ENCODE data around the gene ZFPM1. TPM values are rescaled to one million over a fixed set of nuclear protein-coding genes. Genes with fewer than 3 reads are reported as not detected.

ZFPM1 gene
- total RNA-seq, 2 experiments from 2014 or later: 15.8 to 19.3 TPM

DNA sequence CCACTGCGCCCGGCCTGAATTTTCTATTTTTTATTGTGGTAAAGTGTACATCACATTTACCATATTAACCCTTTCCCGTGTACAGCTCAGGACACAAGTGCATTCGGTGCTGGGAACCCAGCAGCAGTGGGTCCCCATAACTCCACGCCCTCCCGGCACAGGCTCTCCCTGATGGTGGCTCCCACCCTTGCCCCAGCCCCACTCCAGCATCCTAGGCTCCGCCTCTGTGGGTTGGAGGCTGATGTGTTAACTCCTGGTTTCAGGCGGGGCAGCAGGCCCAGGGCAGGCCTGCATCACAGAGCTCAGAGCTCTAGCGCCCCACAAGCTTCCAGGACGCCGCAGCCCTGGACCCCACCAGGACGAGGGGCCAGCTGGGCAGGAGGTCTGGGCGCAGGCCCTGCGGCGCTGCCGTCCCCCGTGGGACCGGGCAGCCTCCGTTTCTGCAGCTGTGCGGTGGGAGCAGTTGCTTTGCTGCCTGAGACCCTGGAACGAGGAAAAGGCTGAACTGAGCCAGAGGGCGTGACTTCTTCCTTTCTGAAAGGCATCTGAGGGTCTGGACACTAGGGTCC, 19.6 kb downstream of the ZFPM1 start:
- no peak for ATAC-seq
- H3K4me3 Mint-ChIP-seq: no peak overlapping the region
- no peaks in the 10 kb centered on the region for H3K9me3 Mint-ChIP-seq (ENCODE audit: insufficient read depth)
- H3K36me3 Mint-ChIP-seq (ENCODE audit: low read depth): no peaks in the 10 kb centered on the region
- no peak for DNase-seq
- peaks cover 51% of the 10 kb centered on the region for H3K4me1 Mint-ChIP-seq (ENCODE audit: low read depth)
- no peak overlapping the region for H3K27ac Mint-ChIP-seq
- ChIA-PET CTCF (interaction anchor here (1.0 kb wide), 1 partner anchor 29 kb away, joined by 3 read pairs; no protein-coding TSS in a partner anchor), POLR2A (no interaction called here)
- no peaks in the 10 kb centered on the region for H3K27me3 Mint-ChIP-seq (ENCODE audit: low read depth)

DNA sequence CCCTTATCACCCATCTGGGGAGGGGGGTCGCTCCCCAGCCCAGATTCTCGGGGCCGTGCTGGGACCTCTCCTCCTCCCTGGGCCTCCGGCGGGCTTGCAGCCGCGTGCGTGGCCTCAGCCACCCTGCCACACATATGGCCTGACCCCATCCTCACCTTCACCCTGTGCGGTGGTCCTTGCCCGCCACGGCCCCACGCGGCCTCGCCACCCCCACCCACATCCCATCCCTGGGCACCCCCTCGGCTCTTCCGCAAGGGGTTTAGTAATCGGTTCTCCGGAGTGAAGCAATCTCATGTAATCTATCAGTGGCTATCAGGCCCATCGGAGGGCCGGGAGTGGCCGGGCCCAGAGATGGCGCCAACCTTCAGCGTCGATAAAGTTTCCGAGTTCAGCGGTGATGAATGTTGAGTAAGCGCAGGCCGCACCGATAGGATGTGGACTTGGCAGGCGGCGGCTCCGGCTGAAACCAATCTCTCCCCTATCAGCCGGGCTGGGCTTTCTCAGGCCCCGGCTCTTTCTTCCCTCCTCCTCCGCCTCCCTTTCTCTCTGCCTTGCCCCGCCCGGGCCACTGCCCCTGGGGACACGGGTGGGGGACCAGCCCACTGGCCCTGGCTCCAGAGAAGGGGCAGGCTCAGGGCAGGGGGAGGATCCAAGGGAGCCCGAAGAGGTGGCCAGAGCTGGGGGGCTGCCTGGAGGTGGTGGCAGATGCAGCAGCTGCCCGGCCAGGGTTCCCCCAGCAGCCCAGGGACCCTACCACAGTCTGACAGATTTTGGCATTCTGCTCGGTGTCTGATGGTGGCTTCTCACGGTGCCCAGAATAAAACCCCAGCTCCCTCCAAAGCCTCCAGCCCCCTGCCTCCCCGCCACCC, 20.8 kb downstream of the ZFPM1 start:
- POLR2A ChIA-PET: no interaction called here
- H3K36me3 Mint-ChIP-seq (ENCODE audit: low read depth): no peaks in the 10 kb centered on the region

GRCh38 chr16:88475037-88475436, 22.0 kb downstream of the ZFPM1 start:
- no peak overlapping the region for H3K27ac Mint-ChIP-seq
- no peaks in the 10 kb centered on the region for H3K9me3 Mint-ChIP-seq (ENCODE audit: insufficient read depth)
- DNase-seq (no peak), ATAC-seq (no peak)
- H3K36me3 Mint-ChIP-seq (ENCODE audit: low read depth): no peaks in the 10 kb centered on the region
- no peaks in the 10 kb centered on the region for H3K27me3 Mint-ChIP-seq (ENCODE audit: low read depth)
- no peak overlapping the region for H3K4me3 Mint-ChIP-seq
- ChIA-PET POLR2A (no interaction called here), CTCF (no interaction called here)
- H3K4me1 Mint-ChIP-seq (ENCODE audit: low read depth): peaks cover 49% of the 10 kb centered on the region

More for the DNA sequence above, 20.8 kb downstream of the ZFPM1 start:
- H3K9me3 Mint-ChIP-seq (ENCODE audit: insufficient read depth): no peaks in the 10 kb centered on the region
- no peaks in the 10 kb centered on the region for H3K27me3 Mint-ChIP-seq (ENCODE audit: low read depth)
- DNase-seq: no peak
- H3K27ac Mint-ChIP-seq: no peak overlapping the region
- H3K4me1 Mint-ChIP-seq (ENCODE audit: low read depth): peaks cover 54% of the 10 kb centered on the region
- no peak for ATAC-seq
- CTCF ChIA-PET: no interaction called here
- H3K4me3 Mint-ChIP-seq: no peak overlapping the region

DNA sequence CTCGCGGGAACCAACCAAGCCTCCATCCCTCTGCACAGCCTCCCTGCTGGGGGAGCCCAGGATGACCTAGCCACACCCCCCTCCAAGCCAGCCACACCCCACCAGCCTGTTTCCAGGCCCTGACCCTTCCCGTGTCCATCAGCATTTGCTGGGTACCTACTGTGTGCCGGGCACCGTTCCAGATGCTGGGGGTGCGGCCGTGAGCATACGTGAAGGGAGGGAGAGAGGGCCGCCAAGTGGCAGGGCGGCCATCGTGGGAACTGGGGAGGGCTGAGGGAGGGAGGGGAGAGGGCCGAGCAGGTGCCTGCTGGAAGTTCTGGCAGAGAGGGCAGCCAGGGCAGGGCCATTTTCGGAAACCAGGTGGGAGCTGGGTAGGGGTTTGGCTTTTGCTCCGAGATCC, 23.1 kb downstream of the ZFPM1 start:
- Mint-ChIP-seq H3K27me3 (ENCODE audit: low read depth) (no peaks in the 10 kb centered on the region), H3K27ac (no peak overlapping the region), H3K4me3 (no peak overlapping the region), H3K9me3 (ENCODE audit: insufficient read depth) (no peaks in the 10 kb centered on the region), H3K4me1 (ENCODE audit: low read depth) (peaks cover 43% of the 10 kb centered on the region), H3K36me3 (ENCODE audit: low read depth) (no peaks in the 10 kb centered on the region)
- no peak for DNase-seq
- ChIA-PET CTCF (no interaction called here), POLR2A (no interaction called here)
- no peak for ATAC-seq

- ATAC-seq (no peak), DNase-seq (no peak)
- H3K36me3 Mint-ChIP-seq (ENCODE audit: low read depth): no peaks in the 10 kb centered on the region
- no peak overlapping the region for H3K27ac Mint-ChIP-seq
- H3K9me3 Mint-ChIP-seq (ENCODE audit: insufficient read depth): no peaks in the 10 kb centered on the region
- no peak overlapping the region for H3K4me3 Mint-ChIP-seq
- ChIA-PET POLR2A (no interaction called here), CTCF (no interaction called here)
- H3K27me3 Mint-ChIP-seq (ENCODE audit: low read depth): no peaks in the 10 kb centered on the region
- H3K4me1 Mint-ChIP-seq (ENCODE audit: low read depth): peaks cover 38% of the 10 kb centered on the region
Observed at GRCh38 chr16:88476817-88477397, 23.8 kb downstream of the ZFPM1 start.

DNA sequence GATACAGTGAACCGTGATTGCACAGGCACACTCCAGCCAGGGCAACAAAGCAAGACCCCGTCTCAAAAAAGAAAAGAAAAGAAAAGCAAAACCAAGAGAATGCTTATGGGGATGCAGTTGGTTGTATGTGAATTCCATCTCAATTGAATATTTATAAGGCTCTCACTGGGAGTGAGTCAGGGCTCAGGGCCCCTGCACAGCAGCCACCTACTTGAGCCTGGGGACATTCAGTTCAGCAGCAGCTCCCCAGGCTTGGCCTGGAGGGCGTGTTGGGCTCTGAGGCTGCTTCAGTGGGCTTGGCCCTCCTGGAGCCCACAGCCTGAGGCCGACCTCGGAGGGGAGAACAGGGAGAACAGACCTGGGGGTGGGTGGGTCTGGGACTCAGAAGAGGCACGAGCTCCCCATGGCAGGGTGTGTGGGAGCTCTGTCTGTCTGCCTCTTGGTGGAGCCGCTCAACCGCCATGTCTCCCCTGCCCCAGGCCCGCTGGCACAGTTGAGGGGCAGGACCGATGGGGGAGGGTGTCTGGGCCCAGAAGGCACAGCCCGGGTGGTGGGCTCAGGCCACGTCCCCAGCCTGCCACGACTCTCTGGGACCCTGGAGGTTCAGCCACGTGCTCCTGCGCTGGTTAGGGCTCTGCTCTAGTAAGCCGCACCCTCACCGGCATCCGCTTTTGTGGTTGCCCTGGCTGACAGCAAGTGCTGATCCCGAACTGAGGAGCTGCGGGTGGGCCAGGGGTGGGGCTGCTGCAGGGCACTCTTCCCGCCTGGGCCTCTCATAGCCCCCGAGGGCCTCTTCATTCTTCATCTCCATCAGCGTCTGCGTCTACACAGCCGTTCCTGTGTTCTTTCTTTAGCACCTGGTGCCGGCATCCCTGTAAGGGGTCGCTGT, 24.8 kb downstream of the ZFPM1 start:
- CTCF ChIA-PET: no interaction called here
- POLR2A ChIA-PET: no interaction called here
- Mint-ChIP-seq H3K27me3 (ENCODE audit: low read depth) (no peaks in the 10 kb centered on the region), H3K9me3 (ENCODE audit: insufficient read depth) (no peaks in the 10 kb centered on the region), H3K27ac (peak overlapping the region; percentile 70), H3K4me3 (no peak overlapping the region), H3K4me1 (ENCODE audit: low read depth) (peaks cover 34% of the 10 kb centered on the region), H3K36me3 (ENCODE audit: low read depth) (no peaks in the 10 kb centered on the region)
- DNase-seq: peak; percentile 74
- peak; percentile 62 for ATAC-seq

DNA sequence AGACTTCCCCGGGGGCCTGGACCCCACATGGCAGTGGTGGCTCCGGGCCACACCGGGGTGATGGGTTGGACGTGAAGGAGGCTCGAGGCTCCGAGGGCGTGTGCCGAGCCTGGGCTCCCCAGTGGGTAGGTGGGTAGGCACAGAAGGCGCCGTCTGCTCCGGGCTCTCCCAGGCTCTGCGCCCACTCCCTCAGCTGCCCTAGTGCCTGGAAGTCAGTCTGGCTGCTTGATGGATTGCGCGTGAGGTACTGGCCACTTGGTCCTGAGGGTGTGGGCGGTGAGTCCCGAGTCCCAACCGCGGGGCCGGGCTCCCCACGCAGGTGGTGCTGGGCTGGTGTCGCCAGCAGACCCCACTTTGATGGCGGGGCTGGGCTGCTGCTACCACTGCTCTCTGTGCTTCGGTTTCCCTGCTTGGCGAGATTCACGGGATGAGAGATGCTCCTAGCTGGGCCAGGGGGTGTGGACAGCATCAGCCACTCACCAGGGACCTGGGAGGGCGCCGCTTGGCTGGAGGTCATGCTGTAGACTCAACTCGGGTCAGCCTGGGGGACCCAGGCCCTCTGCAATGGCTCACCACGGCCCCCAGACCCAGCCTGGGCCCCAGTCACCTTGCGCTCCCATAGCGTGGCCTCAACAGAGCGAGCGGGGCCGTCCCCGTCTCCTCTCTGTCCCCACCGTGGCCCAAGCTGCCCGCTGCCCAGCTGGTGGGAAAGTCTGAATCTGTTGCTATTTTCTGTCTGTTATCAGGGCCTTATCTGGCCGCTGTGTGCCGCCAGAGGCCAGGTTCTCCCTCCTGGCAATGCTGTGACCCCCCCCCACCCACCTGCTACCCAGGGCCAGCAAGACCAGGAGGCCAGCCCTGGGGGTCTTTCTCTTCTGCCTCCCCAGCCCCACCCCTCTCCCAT, 26.1 kb downstream of the ZFPM1 start:
- no peak for DNase-seq
- H3K4me3 Mint-ChIP-seq: no peak overlapping the region

DNA sequence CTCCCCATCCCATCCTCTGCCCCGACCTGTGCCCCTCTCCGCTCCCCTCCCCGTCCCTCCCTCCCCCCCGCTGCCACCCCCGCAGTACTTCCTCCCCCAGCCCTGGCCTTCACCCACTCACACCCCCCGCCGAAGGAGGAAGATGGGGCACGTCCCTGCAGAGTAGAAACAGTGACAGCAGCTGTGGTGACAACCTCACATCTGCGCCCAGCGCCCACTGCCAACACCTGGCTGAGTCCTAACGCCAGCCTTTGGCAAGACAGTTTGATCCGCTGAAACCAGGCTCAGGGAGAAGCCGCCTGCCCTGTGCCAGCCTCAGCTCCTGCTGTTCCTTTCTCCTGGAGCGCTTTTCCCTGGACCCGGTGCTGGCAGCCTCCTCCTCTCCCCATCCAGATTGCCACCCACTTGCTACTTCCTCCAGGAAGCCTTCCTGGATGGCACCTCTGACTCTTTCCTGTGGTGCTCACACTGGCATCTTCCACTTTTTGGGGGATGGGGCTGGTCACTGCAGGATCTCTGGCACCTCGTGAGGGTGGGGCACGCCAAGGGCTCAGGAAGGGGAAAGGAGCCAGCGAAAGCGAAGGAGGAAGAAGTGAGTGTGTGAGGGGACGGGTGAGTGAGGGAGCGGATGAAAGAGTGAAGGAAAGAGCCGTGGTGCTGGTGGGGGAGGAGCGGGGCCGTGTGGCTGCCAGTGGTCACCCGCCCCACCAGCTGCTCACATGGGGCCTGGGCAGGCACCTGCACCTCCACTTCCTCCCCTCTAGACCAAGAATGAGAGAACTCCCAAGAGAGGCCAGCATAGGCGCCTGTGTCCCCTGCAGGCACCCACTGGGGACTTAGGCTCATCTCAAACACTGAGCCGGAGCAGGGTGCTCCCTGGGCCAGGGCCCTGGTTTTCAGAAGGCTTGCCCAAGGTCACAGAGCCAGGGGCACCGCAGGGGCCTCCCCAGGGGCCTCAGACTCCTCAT, 27.0 kb downstream of the ZFPM1 start:
- POLR2A ChIA-PET: no interaction called here
- H3K27ac Mint-ChIP-seq: peak overlapping the region; percentile 21
- H3K4me3 Mint-ChIP-seq: no peak overlapping the region
- CTCF ChIA-PET: no interaction called here
- H3K27me3 Mint-ChIP-seq (ENCODE audit: low read depth): no peaks in the 10 kb centered on the region
- DNase-seq (peak; percentile 37), ATAC-seq (no peak)
- peaks cover 34% of the 10 kb centered on the region for H3K4me1 Mint-ChIP-seq (ENCODE audit: low read depth)
- no peaks in the 10 kb centered on the region for H3K9me3 Mint-ChIP-seq (ENCODE audit: insufficient read depth)
- no peaks in the 10 kb centered on the region for H3K36me3 Mint-ChIP-seq (ENCODE audit: low read depth)

More for the DNA sequence above, 26.1 kb downstream of the ZFPM1 start:
- no peaks in the 10 kb centered on the region for H3K27me3 Mint-ChIP-seq (ENCODE audit: low read depth)
- ChIA-PET CTCF (no interaction called here), POLR2A (no interaction called here)
- no peak overlapping the region for H3K27ac Mint-ChIP-seq
- H3K4me1 Mint-ChIP-seq (ENCODE audit: low read depth): peaks cover 34% of the 10 kb centered on the region
- no peaks in the 10 kb centered on the region for H3K9me3 Mint-ChIP-seq (ENCODE audit: insufficient read depth)
- no peaks in the 10 kb centered on the region for H3K36me3 Mint-ChIP-seq (ENCODE audit: low read depth)
- no peak for ATAC-seq

GRCh38 chr16:88480829-88481228, 27.7 kb downstream of the ZFPM1 start:
- Mint-ChIP-seq H3K9me3 (ENCODE audit: insufficient read depth) (no peaks in the 10 kb centered on the region), H3K36me3 (ENCODE audit: low read depth) (no peaks in the 10 kb centered on the region), H3K4me3 (no peak overlapping the region), H3K27me3 (ENCODE audit: low read depth) (no peaks in the 10 kb centered on the region), H3K4me1 (ENCODE audit: low read depth) (peaks cover 34% of the 10 kb centered on the region), H3K27ac (no peak overlapping the region)
- ATAC-seq (no peak), DNase-seq (no peak)
- ChIA-PET POLR2A (no interaction called here), CTCF (no interaction called here)

DNA sequence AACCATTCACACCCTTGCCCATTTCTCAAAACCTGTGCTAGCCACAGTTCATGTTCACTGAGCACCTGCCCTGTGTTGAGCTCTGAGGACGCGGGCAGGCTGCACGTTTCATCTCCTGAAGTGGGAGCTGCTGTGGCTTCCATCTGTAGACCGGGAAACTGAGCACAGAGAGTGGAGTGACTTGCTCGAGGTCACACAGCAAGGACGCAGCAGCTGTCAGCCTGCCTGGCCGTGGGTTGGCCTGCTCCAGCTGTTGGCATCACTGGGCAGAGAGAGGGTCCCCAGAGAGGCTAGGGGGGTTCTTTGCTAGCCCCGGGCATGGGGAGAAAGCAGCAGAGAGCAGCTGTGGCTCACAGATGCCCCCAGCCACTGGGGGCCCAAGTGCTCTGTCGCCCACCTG, 28.8 kb downstream of the ZFPM1 start:
- CTCF ChIA-PET: no interaction called here
- POLR2A ChIA-PET: no interaction called here
- DNase-seq (no peak), ATAC-seq (no peak)
- H3K27me3 Mint-ChIP-seq (ENCODE audit: low read depth): no peaks in the 10 kb centered on the region
- H3K9me3 Mint-ChIP-seq (ENCODE audit: insufficient read depth): no peaks in the 10 kb centered on the region
- H3K27ac Mint-ChIP-seq: no peak overlapping the region
- no peak overlapping the region for H3K4me3 Mint-ChIP-seq
- H3K36me3 Mint-ChIP-seq (ENCODE audit: low read depth): no peaks in the 10 kb centered on the region
- H3K4me1 Mint-ChIP-seq (ENCODE audit: low read depth): peaks cover 30% of the 10 kb centered on the region
